ACC112 (cell line): Measurements from ENCODE around the gene PABPN1L.

Source experiments
- H2AFZ ChIP-seq: fragments of 200-600 bp; sonication (generic); one replicate; pipeline ENCODE4 v1.6.0; 2017; ENCODE audit warnings: antibody characterized with exemption, low read length; ENCODE audit not compliant: unreplicated experiment
- H3K27ac ChIP-seq: fragments of 200-600 bp; sonication (generic); 2 replicates; pipeline ENCODE4 v1.5.1; 2014; ENCODE audit warnings: low read depth, mild to moderate bottlenecking, antibody characterized with exemption, low read length, moderate library complexity
- H3K27me3 ChIP-seq: fragments of 200-600 bp; sonication (generic); 2 replicates; pipeline ENCODE4 v1.6.1; 2014; ENCODE audit warnings: mild to moderate bottlenecking, antibody characterized with exemption, low read length, moderate library complexity, mixed read lengths; ENCODE audit not compliant: insufficient read depth
- H3K36me3 ChIP-seq: fragments of 200-600 bp; sonication (generic); 2 replicates; pipeline ENCODE4 v1.6.1; 2016; ENCODE audit warnings: mild to moderate bottlenecking, antibody characterized with exemption, low read length, moderate library complexity, mixed read lengths; ENCODE audit not compliant: insufficient read depth
- H3K4me1 ChIP-seq: fragments of 200-600 bp; sonication (generic); one replicate; pipeline ENCODE4 v1.6.1; 2016; ENCODE audit warnings: low read length, mixed read lengths; ENCODE audit not compliant: insufficient read depth, unreplicated experiment, control insufficient read depth
- H3K4me3 ChIP-seq: fragments of 200-600 bp; sonication (generic); 2 replicates; pipeline ENCODE4 v1.5.1; 2014; ENCODE audit warnings: mild to moderate bottlenecking, low read depth, low read length
- H3K79me2 ChIP-seq: fragments of 200-600 bp; sonication (generic); one replicate; pipeline ENCODE4 v1.6.0; 2016; ENCODE audit warnings: low read length; ENCODE audit not compliant: control insufficient read depth, unreplicated experiment, insufficient read depth

PABPN1L gene

GRCh38 chr16:88836791-88837190 is 29.7 kb downstream of the PABPN1L start:
- Histone ChIP-seq H3K4me1 (no peaks in the 10 kb centered on the region), H2AFZ (no peak overlapping the region), H3K27me3 (no peaks in the 10 kb centered on the region), H3K27ac (no peak overlapping the region), H3K79me2 (no peaks in the 10 kb centered on the region), H3K4me3 (no peak overlapping the region), H3K36me3 (peaks cover 3% of the 10 kb centered on the region; the same call in 1 of the 2 replicates)

- H3K79me2 ChIP-seq, result no peaks in the 10 kb centered on the region
- H3K4me1 ChIP-seq, result no peaks in the 10 kb centered on the region
- H3K4me3 ChIP-seq, result no peak overlapping the region
- H3K27me3 ChIP-seq, result no peaks in the 10 kb centered on the region
- peaks cover 3% of the 10 kb centered on the region; the same call in 1 of the 2 replicates for H3K36me3 ChIP-seq
- H3K27ac ChIP-seq, result no peak overlapping the region
- H2AFZ ChIP-seq, result no peak overlapping the region
These were observed 30.6 kb downstream of the PABPN1L start for GRCh38 chr16:88835818-88836217.

- Histone ChIP-seq H3K4me1 (no peaks in the 10 kb centered on the region), H3K4me3 (no peak overlapping the region), H3K36me3 (peaks cover 3% of the 10 kb centered on the region; the same call in 1 of the 2 replicates), H3K27me3 (no peaks in the 10 kb centered on the region), H3K79me2 (no peaks in the 10 kb centered on the region), H2AFZ (no peak overlapping the region), H3K27ac (no peak overlapping the region)
These were observed 31.1 kb downstream of the PABPN1L start for GRCh38 chr16:88835383-88835782.

GRCh38 chr16:88834670-88835069 is 31.8 kb downstream of the PABPN1L start:
- Histone ChIP-seq H3K36me3 (peaks cover 3% of the 10 kb centered on the region; the same call in 1 of the 2 replicates), H3K27me3 (no peaks in the 10 kb centered on the region), H3K4me1 (no peaks in the 10 kb centered on the region), H3K27ac (no peak overlapping the region), H3K79me2 (no peaks in the 10 kb centered on the region), H2AFZ (no peak overlapping the region), H3K4me3 (no peak overlapping the region)

DNA sequence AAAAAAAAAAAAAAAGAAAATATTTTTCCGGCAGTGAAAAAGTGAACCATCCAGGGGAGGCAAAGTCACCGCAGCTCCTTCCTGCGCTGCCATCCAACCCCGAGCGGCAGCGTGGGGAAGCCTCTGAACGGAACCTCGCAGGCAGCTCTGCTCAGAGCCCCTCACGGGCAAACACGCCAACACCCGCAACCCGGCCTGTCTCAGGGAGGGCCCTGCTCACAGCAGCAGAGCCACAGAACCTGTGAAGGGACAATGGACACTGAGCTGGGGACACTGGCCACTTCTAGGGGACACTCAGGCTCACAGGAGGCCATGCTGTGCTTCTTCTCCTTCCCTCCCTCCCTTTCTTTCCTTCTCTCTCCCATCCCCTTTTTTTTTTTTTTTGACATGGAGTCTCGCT is 33.4 kb downstream of the PABPN1L start:
- no peak overlapping the region for H3K4me3 ChIP-seq
- no peaks in the 10 kb centered on the region for H3K27me3 ChIP-seq
- H3K79me2 ChIP-seq, result no peaks in the 10 kb centered on the region
- H3K36me3 ChIP-seq, result no peaks in the 10 kb centered on the region
- H2AFZ ChIP-seq, result no peak overlapping the region
- no peaks in the 10 kb centered on the region for H3K4me1 ChIP-seq
- no peak overlapping the region for H3K27ac ChIP-seq

DNA sequence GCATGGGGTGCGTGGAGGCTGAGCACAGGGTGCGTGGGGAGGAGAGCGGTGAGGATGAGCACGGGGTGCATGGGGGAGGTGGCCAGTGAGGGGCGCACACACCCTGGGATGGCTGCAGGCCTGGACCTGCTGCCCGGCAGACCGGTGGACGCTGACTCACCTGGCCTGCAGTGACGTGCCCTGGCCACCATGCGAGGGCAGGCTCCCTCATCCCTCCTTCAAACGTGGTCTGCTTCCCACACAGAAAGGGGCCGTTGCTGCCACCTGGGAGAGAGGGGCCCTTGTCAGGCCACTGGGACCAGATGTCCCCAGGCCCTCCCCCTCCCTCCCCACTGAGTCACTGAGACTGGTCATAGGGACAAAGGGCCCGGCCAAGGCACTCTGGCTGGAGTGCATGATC is 34.6 kb downstream of the PABPN1L start:
- Histone ChIP-seq H3K27ac (no peak overlapping the region), H3K27me3 (no peaks in the 10 kb centered on the region), H3K36me3 (no peaks in the 10 kb centered on the region), H2AFZ (no peak overlapping the region), H3K79me2 (no peaks in the 10 kb centered on the region), H3K4me3 (no peak overlapping the region), H3K4me1 (no peaks in the 10 kb centered on the region)

GRCh38 chr16:88830783-88831182 is 35.7 kb downstream of the PABPN1L start:
- Histone ChIP-seq H3K4me3 (no peak overlapping the region), H3K27me3 (no peaks in the 10 kb centered on the region), H3K27ac (no peak overlapping the region), H2AFZ (no peak overlapping the region), H3K79me2 (no peaks in the 10 kb centered on the region), H3K36me3 (no peaks in the 10 kb centered on the region), H3K4me1 (no peaks in the 10 kb centered on the region)

DNA sequence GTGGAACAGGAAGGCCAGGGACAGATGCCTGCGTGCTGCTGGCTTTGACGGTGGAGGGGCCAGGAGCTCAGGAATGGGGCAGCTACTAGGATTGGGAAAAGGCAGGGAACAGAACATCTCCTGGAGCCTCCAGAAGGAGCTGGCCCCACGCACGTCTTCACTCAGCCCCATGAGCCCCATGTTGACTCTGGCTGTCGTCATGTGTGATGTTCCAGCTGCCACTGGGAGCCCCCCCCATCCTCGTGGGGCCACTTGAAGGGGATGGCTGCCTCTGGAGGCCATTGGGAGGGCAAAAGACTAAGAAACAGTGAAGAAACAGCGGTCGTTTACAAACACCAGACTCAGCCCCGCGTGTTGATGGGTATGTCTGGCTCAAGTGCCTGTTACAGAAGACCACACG is 36.2 kb downstream of the PABPN1L start:
- Histone ChIP-seq H3K4me3 (no peak overlapping the region), H3K27me3 (no peaks in the 10 kb centered on the region), H3K27ac (no peak overlapping the region), H3K36me3 (no peaks in the 10 kb centered on the region), H3K4me1 (no peaks in the 10 kb centered on the region), H2AFZ (no peak overlapping the region), H3K79me2 (no peaks in the 10 kb centered on the region)

DNA sequence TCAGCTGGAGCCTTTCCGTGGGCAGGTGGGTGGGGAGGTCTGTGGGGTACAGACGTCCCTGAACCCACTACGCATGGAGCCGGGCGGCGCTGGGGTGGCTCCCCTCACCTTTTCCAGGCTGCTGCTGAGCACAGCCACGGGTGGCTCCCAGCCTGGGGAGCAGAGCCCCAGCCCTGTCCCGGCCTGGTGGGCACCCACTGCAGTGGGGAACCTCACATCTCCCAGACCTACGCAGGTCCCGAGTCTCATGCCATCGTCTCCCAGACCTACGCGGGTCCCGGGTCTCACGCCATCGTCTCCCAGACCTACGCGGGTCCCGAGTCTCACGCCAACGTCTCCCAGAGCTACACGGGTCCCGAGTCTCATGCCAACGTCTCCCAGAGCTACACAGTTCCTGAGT is 37.7 kb downstream of the PABPN1L start:
- no peaks in the 10 kb centered on the region for H3K4me1 ChIP-seq
- H3K27ac ChIP-seq, result no peak overlapping the region

GRCh38 chr16:88827727-88828126 is 38.7 kb downstream of the PABPN1L start:
- H3K36me3 ChIP-seq, result no peaks in the 10 kb centered on the region
- no peak overlapping the region for H3K4me3 ChIP-seq
- no peaks in the 10 kb centered on the region for H3K4me1 ChIP-seq
- no peaks in the 10 kb centered on the region for H3K79me2 ChIP-seq
- H2AFZ ChIP-seq, result no peak overlapping the region
- no peak overlapping the region for H3K27ac ChIP-seq
- no peaks in the 10 kb centered on the region for H3K27me3 ChIP-seq

More for the DNA sequence above, 37.7 kb downstream of the PABPN1L start:
- Histone ChIP-seq H2AFZ (no peak overlapping the region), H3K27me3 (no peaks in the 10 kb centered on the region), H3K79me2 (no peaks in the 10 kb centered on the region), H3K4me3 (no peak overlapping the region), H3K36me3 (no peaks in the 10 kb centered on the region)

DNA sequence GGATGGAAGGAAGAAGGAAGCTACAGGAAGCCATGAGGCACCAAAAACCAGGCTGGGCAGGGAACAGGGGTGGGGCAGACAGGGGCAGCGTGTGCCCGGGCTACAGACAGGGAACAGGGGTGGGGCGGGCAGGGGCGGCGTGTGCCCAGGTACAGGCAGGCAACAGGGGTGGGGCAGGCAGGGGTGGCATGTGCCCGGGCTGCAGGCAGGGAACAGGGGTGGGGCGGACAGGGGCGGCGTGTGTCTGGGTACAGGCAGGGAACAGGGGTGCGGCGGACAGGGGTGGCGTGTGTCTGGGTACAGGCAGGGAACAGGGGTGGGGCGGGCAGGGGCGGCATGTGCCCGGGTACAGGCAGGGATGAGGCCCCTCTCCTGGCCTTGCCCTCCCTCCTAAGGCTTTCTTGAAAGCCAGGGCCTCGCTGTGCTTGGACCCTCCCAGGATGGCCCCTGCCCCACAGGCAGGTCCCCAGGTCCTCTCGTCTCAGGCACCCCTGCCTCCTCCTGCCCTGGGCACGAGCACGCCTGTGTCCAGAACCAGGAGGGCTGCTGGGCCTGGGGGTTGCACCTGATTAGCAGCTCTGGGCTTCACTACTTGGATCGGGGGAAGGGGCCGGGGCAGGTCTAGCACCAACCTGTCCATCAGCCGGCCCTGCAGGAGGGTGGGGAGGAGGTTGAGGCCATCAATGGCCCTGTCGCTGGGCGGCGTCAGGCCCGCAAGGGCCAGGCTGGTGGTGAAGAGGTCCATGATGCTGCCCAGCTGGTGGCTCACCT is 40.2 kb downstream of the PABPN1L start:
- no peaks in the 10 kb centered on the region for H3K27me3 ChIP-seq
- no peaks in the 10 kb centered on the region for H3K36me3 ChIP-seq
- no peak overlapping the region for H3K4me3 ChIP-seq
- no peaks in the 10 kb centered on the region for H3K79me2 ChIP-seq
- no peak overlapping the region for H3K27ac ChIP-seq
- no peaks in the 10 kb centered on the region for H3K4me1 ChIP-seq
- no peak overlapping the region for H2AFZ ChIP-seq
